HepG2 (cell line): ENCODE data around the gene SQSTM1. TPM values are rescaled to one million over a fixed set of nuclear protein-coding genes. Genes with fewer than 3 reads are reported as not detected.

Experiments used
- AGO2 ChIP-seq: fragments of 200-400 bp; formaldehyde crosslinking; optimal IDR thresholded peaks from 2 replicates; pipeline ENCODE3; 2017; ENCODE audit warnings: mild to moderate bottlenecking, low read depth, low read length, moderate library complexity
- ARNTL ChIP-seq: sonication (generic); formaldehyde crosslinking; IDR thresholded peaks from 2 replicates; pipeline ENCODE4 v1.4.0; 2020; ENCODE audit warnings: mild to moderate bottlenecking, missing genetic modification reagents
- ATF1 ChIP-seq: IDR thresholded peaks from 2 replicates; pipeline ENCODE4 v1.6.1; 2016; ENCODE audit warnings: mild to moderate bottlenecking, control low read depth
- EEA1 ChIP-seq: sonication (generic); formaldehyde crosslinking; IDR thresholded peaks from 2 replicates; pipeline ENCODE4 v1.5.1; 2020; ENCODE audit warnings: mild to moderate bottlenecking, missing genetic modification reagents, borderline replicate concordance
- HNRNPL ChIP-seq: fragments of 200-400 bp; formaldehyde crosslinking; IDR thresholded peaks from 2 replicates; pipeline ENCODE4 v1.6.1; 2017; ENCODE audit warnings: mild to moderate bottlenecking, low read depth, low read length
- JUN ChIP-seq: sonication (generic); formaldehyde crosslinking; IDR thresholded peaks from 2 replicates; pipeline ENCODE4 v1.4.0; 2020; ENCODE audit warnings: mild to moderate bottlenecking, missing genetic modification reagents
- MYNN ChIP-seq: sonication (generic); formaldehyde crosslinking; IDR thresholded peaks from 2 replicates; pipeline ENCODE4 v1.4.0; 2020; ENCODE audit warnings: mild to moderate bottlenecking, low read depth, missing genetic modification reagents
- NFE2L1 ChIP-seq: sonication (generic); formaldehyde crosslinking; IDR thresholded peaks from 2 replicates; pipeline ENCODE4 v1.4.0; 2020; ENCODE audit warnings: missing genetic modification reagents, mild to moderate bottlenecking, borderline replicate concordance
- RELA ChIP-seq: sonication (generic); formaldehyde crosslinking; IDR thresholded peaks from 2 replicates; pipeline ENCODE4 v1.4.0; 2020; ENCODE audit warnings: missing genetic modification reagents
- SETDB1 ChIP-seq: sonication (generic); formaldehyde crosslinking; IDR thresholded peaks from 2 replicates; pipeline ENCODE4 v1.5.1; 2020; ENCODE audit warnings: missing genetic modification reagents, mild to moderate bottlenecking, borderline replicate concordance
- TRAFD1 ChIP-seq: sonication (generic); formaldehyde crosslinking; IDR thresholded peaks from 2 replicates; pipeline ENCODE4 v1.5.1; 2020; ENCODE audit warnings: missing genetic modification reagents, mild to moderate bottlenecking, borderline replicate concordance
- ZBTB10 ChIP-seq: sonication (generic); formaldehyde crosslinking; IDR thresholded peaks from 2 replicates; pipeline ENCODE4 v1.4.0; 2020; ENCODE audit warnings: missing genetic modification reagents, borderline replicate concordance
- ZNF207 ChIP-seq: fragments of 450-650 bp; IDR thresholded peaks from 2 replicates; pipeline ENCODE4 v1.6.1; 2016; ENCODE audit warnings: antibody characterized with exemption, borderline replicate concordance
- ZNF550 ChIP-seq: sonication (generic); formaldehyde crosslinking; IDR thresholded peaks from 2 replicates; pipeline ENCODE4 v1.4.0; 2020; ENCODE audit warnings: mild to moderate bottlenecking, missing genetic modification reagents, borderline replicate concordance
- ZNF646 ChIP-seq: sonication (generic); formaldehyde crosslinking; IDR thresholded peaks from 2 replicates; pipeline ENCODE4 v1.9.0; 2021; ENCODE audit warnings: mild to moderate bottlenecking, missing genetic modification reagents
- ZNF746 ChIP-seq: sonication (generic); formaldehyde crosslinking; IDR thresholded peaks from 2 replicates; pipeline ENCODE4 v1.8.0; 2022; ENCODE audit warnings: mild to moderate bottlenecking, missing genetic modification reagents
- ZNF883 ChIP-seq: sonication (generic); formaldehyde crosslinking; IDR thresholded peaks from 2 replicates; pipeline ENCODE4 v1.5.1; 2020; ENCODE audit warnings: mild to moderate bottlenecking, missing genetic modification reagents; ENCODE audit errors: not compliant biosample characterization
- polyA plus RNA-seq, 8 experiments: library from polyadenylated mRNA; depleted of rRNA in 3 of 8; stranded (reverse) in 7 of 8; unstranded in 1 of 8; fragments of >200 nt; fragmentation: Illumina TruSeq in 4 of 8; extraction: Trizol in 4 of 8; gene quantifications; 2 replicates each; pipeline versions ENCODE4 v1.2.1 to v1.2.3, GENCODE V29; 2011 to 2016; ENCODE audit warnings: low read depth in 4 of 8, missing spikeins in 1 of 8, mixed read lengths in 1 of 8; ENCODE audit not compliant: insufficient read depth in 1 of 8
- total RNA-seq, 5 experiments: library from RNA; depleted of rRNA; stranded (reverse); fragments of >200 nt; fragmentation: Illumina TruSeq; extraction: Trizol; gene quantifications; 2 replicates each; pipeline ENCODE4 v1.2.3, GENCODE V29; 2016; ENCODE audit warnings: low read depth in 1 of 5

SQSTM1 gene
- total and polyA plus RNA-seq, 2 of the 13 experiments (the other 11 are each of a cell fraction or from before 2014, with no cell fraction given): 90.9 to 160 TPM

GRCh38 chr5:179820483-179821297 is at the start of gene SQSTM1 (continued):
- TF ChIP-seq TRAFD1 (CRISPR knock-in tag): no peak
- TF ChIP-seq ATF1: no peak
- TF ChIP-seq AGO2: no peak
- no peak for TF ChIP-seq ZNF550 (CRISPR knock-in tag)
- TF ChIP-seq NFE2L1: peak; percentile 96
- TF ChIP-seq ZNF883 (CRISPR knock-in tag): no peak
- no peak for TF ChIP-seq MYNN (CRISPR knock-in tag)
- TF ChIP-seq EEA1 (CRISPR knock-in tag): no peak; the same call in 1 of the 2 replicates
- no peak for TF ChIP-seq ZNF646 (CRISPR knock-in tag)
- peak; percentile 18 for TF ChIP-seq HNRNPL
- no peak for TF ChIP-seq RELA (CRISPR knock-in tag)
- no peak for TF ChIP-seq ZNF746 (CRISPR knock-in tag)
- no peak for TF ChIP-seq JUN
- no peak for TF ChIP-seq ZBTB10 (CRISPR knock-in tag)
- no peak for TF ChIP-seq ZNF207
- peak; percentile 45; the same call in 1 of the 2 replicates for TF ChIP-seq ARNTL (CRISPR knock-in tag)
- TF ChIP-seq SETDB1 (CRISPR knock-in tag): no peak
